HG03097 (cell line): ENCODE results near the gene USP20.

Experiments used
- ATAC-seq: cut with Tn5 transposase; IDR thresholded peaks from one replicate; pipeline ENCODE4 v1.9.1; 2021; ENCODE audit not compliant: unreplicated experiment, low FRiP score

The USP20 gene

DNA sequence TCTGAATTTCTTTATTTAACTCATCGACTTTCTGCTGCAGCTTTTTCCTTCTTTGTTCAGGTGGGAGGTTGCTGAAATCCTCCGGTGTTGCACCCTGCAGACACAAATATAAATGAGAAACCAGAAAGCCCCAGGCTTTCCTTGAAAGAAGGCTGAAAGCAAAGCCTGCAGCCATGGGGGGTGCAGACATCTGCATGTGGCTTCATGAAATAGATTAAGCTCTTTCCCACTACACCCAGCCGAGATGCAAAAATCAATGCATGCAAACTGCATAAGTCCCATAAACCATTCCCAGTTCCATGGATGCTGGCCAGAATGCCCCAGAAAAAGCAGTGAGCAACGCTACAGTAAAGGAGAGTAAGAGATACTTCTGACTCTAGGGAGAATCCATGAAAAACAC lies 73.6 kb downstream of the USP20 start:
- no peak for ATAC-seq

DNA sequence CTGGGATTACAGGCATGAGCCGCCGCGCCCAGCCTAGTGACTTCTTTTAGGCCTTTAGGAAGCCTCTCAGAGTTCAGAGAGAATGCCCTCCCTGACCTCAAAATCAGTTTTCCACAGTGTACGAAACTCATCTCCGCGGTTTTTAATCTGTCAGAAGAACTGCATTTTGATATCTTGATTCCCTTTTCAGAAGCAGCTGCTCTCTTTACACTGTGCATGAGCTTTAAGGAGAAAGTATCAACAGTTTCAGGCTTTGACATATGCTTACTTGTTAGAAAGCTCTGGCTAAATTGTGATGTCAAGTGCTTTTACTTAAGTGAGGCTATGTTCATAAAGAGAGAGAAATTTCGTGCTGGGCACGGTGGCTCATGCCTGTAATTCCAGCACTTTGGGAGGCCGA lies 74.6 kb downstream of the USP20 start:
- ATAC-seq = no peak

- no peak for ATAC-seq
These were observed 75.6 kb downstream of the USP20 start for GRCh38 chr9:129910628-129911567.

DNA sequence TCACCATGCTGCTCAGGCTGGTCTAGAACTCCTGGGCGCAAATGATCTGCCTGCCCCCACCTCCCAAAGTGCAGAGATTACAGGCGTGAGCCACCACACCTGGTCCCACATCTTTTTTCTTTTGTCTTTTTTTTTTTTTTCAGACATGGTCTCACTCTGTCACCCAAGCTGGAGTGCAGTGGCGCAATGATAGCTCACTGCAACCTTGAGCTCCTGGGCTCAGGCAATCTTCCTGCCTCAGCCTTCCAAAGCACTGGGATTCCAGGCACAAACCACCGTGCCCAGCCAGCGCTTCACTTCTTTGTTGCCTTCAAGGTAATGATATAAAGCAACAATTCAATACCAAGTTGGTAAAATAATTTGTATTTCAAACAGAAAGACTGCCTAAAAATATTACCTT lies 78.8 kb downstream of the USP20 start:
- ATAC-seq = no peak

DNA sequence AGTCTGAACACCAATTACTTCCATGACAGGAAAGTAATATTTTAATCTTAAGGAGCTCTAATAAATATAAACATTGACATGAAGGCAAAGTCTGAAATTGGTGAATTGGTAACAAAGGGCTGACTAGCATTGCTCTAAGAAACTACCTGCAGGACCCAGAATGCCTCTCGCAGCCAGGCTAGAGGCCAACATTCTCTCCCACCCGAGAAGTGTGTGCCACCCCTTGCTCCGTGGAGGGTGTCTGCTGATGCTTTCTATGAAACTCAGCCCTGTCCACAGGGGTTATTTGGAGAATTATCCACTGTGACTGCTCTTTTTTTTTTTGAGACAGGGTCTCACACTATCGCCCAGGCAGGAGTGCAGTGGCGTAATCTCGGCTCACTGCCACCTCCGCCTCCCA lies 81.4 kb downstream of the USP20 start:
- ATAC-seq = no peak

- no peak for ATAC-seq
These were observed 83.2 kb downstream of the USP20 start for GRCh38 chr9:129918296-129918950.

DNA sequence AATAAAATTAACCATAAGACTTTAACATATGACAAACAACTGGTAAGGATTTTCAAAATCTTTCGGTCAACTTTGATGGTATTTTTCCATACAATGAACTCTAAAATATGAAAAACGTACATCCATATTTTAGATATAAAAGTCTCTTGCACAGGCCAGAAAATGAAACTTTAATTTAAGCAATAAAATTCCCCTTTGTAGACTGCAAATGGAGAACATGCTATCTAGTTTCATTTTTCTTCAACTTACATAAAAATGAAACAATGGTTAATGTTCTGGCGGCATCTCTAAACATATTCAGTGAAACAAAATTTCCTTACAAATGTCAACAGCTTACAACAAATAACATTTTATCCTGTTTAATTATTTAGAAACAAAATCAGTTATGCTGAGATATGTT lies 84.0 kb downstream of the USP20 start:
- no peak for ATAC-seq

GRCh38 chr9:129919841-129920240 lies 84.6 kb downstream of the USP20 start:
- no peak for ATAC-seq

DNA sequence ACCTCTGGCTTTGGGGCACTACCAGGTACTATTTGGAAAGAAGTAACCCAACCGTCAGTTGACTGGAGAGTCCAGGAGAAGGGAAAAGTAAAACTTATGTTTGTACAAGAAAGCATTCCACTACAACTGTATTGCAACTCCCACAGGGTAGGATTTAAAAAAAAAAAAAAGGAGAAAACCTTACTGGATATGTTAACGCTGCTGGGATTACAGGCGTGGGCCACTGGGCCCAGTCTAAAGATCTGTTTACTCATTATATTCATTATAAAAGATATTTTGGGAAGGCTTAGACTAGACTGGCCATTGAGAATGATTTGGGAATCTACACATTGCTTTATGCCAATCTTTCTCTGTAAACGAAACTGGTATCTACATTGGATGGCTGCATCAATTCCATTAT lies 86.6 kb downstream of the USP20 start:
- ATAC-seq = no peak

DNA sequence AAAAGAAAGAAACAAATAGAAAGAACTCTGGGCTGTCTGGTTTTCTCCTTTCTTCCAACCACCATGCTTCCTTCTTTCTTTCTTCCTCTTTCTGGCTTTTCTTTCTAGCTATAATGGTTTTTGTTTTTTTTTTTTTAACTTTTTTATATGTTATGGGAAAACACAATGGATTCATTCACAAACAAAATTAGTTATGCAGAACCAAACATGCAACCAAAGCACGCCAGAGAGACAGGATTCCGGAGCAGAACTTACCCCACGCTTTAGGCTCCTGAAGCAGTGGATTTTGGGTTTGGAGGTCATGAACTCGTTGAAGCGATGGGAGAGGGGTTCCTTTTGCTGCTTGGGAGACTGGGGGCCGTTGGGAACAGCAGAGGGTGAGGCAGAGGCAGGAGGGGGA lies 88.3 kb downstream of the USP20 start:
- ATAC-seq = no peak

GRCh38 chr9:129929496-129930125 lies 94.4 kb downstream of the USP20 start:
- ATAC-seq = no peak

GRCh38 chr9:129930743-129931142 lies 95.5 kb downstream of the USP20 start:
- no peak for ATAC-seq
